ENCODE results near the gene THG1L.

DNA sequence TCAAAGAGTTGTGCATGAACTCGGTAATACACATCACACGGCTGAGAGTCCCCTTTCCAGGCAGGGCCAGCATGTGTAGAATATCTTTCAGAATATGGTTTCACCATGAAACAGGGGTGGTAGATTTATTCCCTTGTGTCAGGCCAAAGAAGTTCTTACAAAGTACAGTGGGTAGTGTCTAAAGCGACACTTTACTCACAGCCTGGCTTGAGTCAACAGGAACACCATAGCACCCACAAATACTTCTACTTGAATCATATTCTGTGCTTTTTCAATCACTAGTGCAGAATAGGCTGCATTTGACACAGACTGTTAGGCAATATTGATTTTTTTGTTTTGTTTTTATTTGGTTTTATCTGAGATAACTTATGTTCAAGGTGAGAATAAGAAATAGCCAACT, 24.9 kb downstream of the THG1L start:
- TF ChIP-seq, protein P1, sequence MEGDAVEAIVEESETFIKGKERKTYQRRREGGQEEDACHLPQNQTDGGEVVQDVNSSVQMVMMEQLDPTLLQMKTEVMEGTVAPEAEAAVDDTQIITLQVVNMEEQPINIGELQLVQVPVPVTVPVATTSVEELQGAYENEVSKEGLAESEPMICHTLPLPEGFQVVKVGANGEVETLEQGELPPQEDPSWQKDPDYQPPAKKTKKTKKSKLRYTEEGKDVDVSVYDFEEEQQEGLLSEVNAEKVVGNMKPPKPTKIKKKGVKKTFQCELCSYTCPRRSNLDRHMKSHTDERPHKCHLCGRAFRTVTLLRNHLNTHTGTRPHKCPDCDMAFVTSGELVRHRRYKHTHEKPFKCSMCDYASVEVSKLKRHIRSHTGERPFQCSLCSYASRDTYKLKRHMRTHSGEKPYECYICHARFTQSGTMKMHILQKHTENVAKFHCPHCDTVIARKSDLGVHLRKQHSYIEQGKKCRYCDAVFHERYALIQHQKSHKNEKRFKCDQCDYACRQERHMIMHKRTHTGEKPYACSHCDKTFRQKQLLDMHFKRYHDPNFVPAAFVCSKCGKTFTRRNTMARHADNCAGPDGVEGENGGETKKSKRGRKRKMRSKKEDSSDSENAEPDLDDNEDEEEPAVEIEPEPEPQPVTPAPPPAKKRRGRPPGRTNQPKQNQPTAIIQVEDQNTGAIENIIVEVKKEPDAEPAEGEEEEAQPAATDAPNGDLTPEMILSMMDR (IDR thresholded peaks at IDR 0.05), result no peak
- TF ChIP-seq POLR2A (IDR thresholded peaks at IDR 0.05), result no peak
